Liver (tissue), 9 donors: Measurements from ENCODE around the gene ETV4. TPM values are rescaled to one million over a fixed set of nuclear protein-coding genes. Genes with fewer than 3 reads are reported as not detected.

Experiments
- DNase-seq: peaks from one replicate; pipeline ENCODE4 v3.0.0-alpha.2; 2017; ENCODE audit warnings: low spot score
- H3K27ac ChIP-seq, 2 donors: one replicate each; pipeline ENCODE4 v1.7.0; 2013; ENCODE audit warnings: inconsistent platforms in 2 of 2, low read length in 2 of 2, control low read depth in 1 of 2, low read depth in 1 of 2, mild to moderate bottlenecking in 1 of 2
- H3K27me3 ChIP-seq, 4 donors: one replicate each; pipeline versions ENCODE4 v1.6.1 to v1.7.0; 2013; ENCODE audit warnings: low read length in 3 of 4, inconsistent platforms in 1 of 4, mild to moderate bottlenecking in 1 of 4, moderate library complexity in 1 of 4; ENCODE audit not compliant: control insufficient read depth in 4 of 4, insufficient read depth in 4 of 4
- H3K36me3 ChIP-seq, 4 donors: one replicate each; pipeline versions ENCODE4 v1.6.1 to v1.7.0; 2013; ENCODE audit warnings: low read length in 3 of 4, mild to moderate bottlenecking in 3 of 4, low read depth in 1 of 4, moderate library complexity in 1 of 4; ENCODE audit not compliant: control insufficient read depth in 4 of 4, insufficient read depth in 3 of 4
- H3K4me1 ChIP-seq, 4 donors: one replicate each; pipeline versions ENCODE4 v1.6.1 to v1.7.0; 2013; ENCODE audit warnings: low read length in 3 of 4, mild to moderate bottlenecking in 3 of 4, moderate library complexity in 1 of 4; ENCODE audit not compliant: control insufficient read depth in 4 of 4, insufficient read depth in 4 of 4
- H3K4me3 ChIP-seq, 3 donors: one replicate each; pipeline versions ENCODE4 v1.6.1 to v1.7.0; 2013; ENCODE audit warnings: low read length in 3 of 3, control low read depth in 1 of 3, low read depth in 1 of 3, mild to moderate bottlenecking in 1 of 3
- H3K9ac ChIP-seq, 2 donors: one replicate each; pipeline ENCODE4 v1.7.0; 2013; ENCODE audit warnings: low read length in 2 of 2, mild to moderate bottlenecking in 2 of 2, moderate library complexity in 2 of 2, control low read depth in 1 of 2, low read depth in 1 of 2
- H3K9me3 ChIP-seq, 4 donors: one replicate each; pipeline versions ENCODE4 v1.6.1 to v1.7.0; 2013; ENCODE audit warnings: low read length in 3 of 4; ENCODE audit not compliant: control insufficient read depth in 4 of 4
- ATF3 ChIP-seq: IDR thresholded peaks from 2 replicates; pipeline ENCODE4 v1.6.1; 2016; ENCODE audit warnings: antibody characterized with exemption
- CTCF ChIP-seq: fragments of 150-350 bp; IDR thresholded peaks from 2 replicates; pipeline ENCODE4 v1.5.1; 2017; ENCODE audit warnings: improper control_type of control experiment, low read depth, low read length; ENCODE audit not compliant: missing input control
- EGR1 ChIP-seq, 2 donors: IDR thresholded peaks; 2 replicates each; pipeline ENCODE4 v1.6.1; 2016 to 2018; ENCODE audit warnings: antibody characterized with exemption in 2 of 2, low read depth in 2 of 2
- FOXA1 ChIP-seq: IDR thresholded peaks from 2 replicates; pipeline ENCODE4 v1.6.1; 2016; ENCODE audit warnings: antibody characterized with exemption
- FOXA2 ChIP-seq: IDR thresholded peaks from 2 replicates; pipeline ENCODE4 v1.6.1; 2016; ENCODE audit warnings: antibody characterized with exemption
- GABPA ChIP-seq, 2 donors: IDR thresholded peaks in 1 of 2; conservative IDR thresholded peaks in 1 of 2; 2 replicates each; pipeline ENCODE4 v1.6.1; 2016; ENCODE audit warnings: antibody characterized with exemption in 2 of 2, mild to moderate bottlenecking in 1 of 2, moderate library complexity in 1 of 2
- HNF4A ChIP-seq, 2 donors: conservative IDR thresholded peaks; 2 replicates each; pipeline ENCODE4 v1.6.1; 2016; ENCODE audit warnings: antibody characterized with exemption in 2 of 2, mild to moderate bottlenecking in 2 of 2
- HNF4G ChIP-seq: IDR thresholded peaks from 2 replicates; pipeline ENCODE4 v1.6.1; 2016; ENCODE audit warnings: antibody characterized with exemption
- JUND ChIP-seq, 2 donors: IDR thresholded peaks; 2 replicates each; pipeline ENCODE4 v1.6.1; 2016; ENCODE audit warnings: antibody characterized with exemption in 2 of 2
- MAX ChIP-seq: IDR thresholded peaks from 2 replicates; pipeline ENCODE4 v1.6.1; 2016; ENCODE audit warnings: antibody characterized with exemption
- NR2F2 ChIP-seq: IDR thresholded peaks from 2 replicates; pipeline ENCODE4 v1.6.1; 2016; ENCODE audit warnings: antibody characterized with exemption
- RAD21 ChIP-seq, 2 donors: IDR thresholded peaks; 2 replicates each; pipeline ENCODE4 v1.6.1; 2016; ENCODE audit warnings: antibody characterized with exemption in 2 of 2, mild to moderate bottlenecking in 2 of 2
- REST ChIP-seq: IDR thresholded peaks from 2 replicates; pipeline ENCODE4 v1.6.1; 2016; ENCODE audit warnings: antibody characterized with exemption, mild to moderate bottlenecking
- RXRA ChIP-seq, 2 donors: IDR thresholded peaks; 2 replicates each; pipeline ENCODE4 v1.6.1; 2017 to 2018; ENCODE audit warnings: antibody characterized with exemption in 2 of 2, mild to moderate bottlenecking in 1 of 2
- SP1 ChIP-seq: IDR thresholded peaks from 2 replicates; pipeline ENCODE4 v1.6.1; 2018; ENCODE audit warnings: antibody characterized with exemption, mild to moderate bottlenecking
- TAF1 ChIP-seq: conservative IDR thresholded peaks from 2 replicates; pipeline ENCODE4 v1.6.1; 2016; ENCODE audit warnings: antibody characterized with exemption, mild to moderate bottlenecking
- YY1 ChIP-seq: IDR thresholded peaks from 2 replicates; pipeline ENCODE4 v1.6.1; 2016; ENCODE audit warnings: antibody characterized with exemption, mild to moderate bottlenecking
- WGBS: extraction: QIAGEN DNeasy Blood & Tissue Kit; methylation state at CpG from one replicate; pipeline ENCODE4 v1.1.7; 2013; 5-methylcytosine and 5-hydroxymethylcytosine counted together
- polyA plus RNA-seq, 2 donors: library from polyadenylated mRNA; stranded (reverse) in 1 of 2; unstranded in 1 of 2; fragments of 200-250 nt in 1 of 2; fragments of >200 nt in 1 of 2; fragmentation: Nextera tagmentation in 1 of 2; extraction: Ambion mirVana in 1 of 2; gene quantifications; one replicate each; pipeline versions ENCODE4 v1.2.1 to v1.2.3, GENCODE V29; 2013 to 2015
- total RNA-seq, 2 donors: library from RNA; depleted of rRNA; stranded (reverse); fragments of >200 nt; gene quantifications; one replicate each; pipeline ENCODE4 v1.2.3, GENCODE V29; 2014
- TF ChIP-seq, protein P1 (sequence below): IDR thresholded peaks from 2 replicates; pipeline ENCODE4 v1.6.1; 2016; ENCODE audit warnings: antibody characterized with exemption
- donor health status: healthy.
- donor health status: healthy.
- donor health status: healthy.
- donor health status: healthy.
- donor health status: healthy.

ETV4 gene
- total and polyA plus RNA-seq, 4 donors = 0.08 to 1.1 (median 0.46) TPM

- Histone ChIP-seq H3K27ac (no peak overlapping the region), H3K4me3 (no peak overlapping the region), H3K27me3 (no peaks in the 10 kb centered on the region), H3K4me1 (no peaks in the 10 kb centered on the region), H3K9ac (no peak overlapping the region), H3K36me3 (peaks cover 19 to 57% (median 43%) of the 10 kb centered on the region in 4 donors), H3K9me3 (no peaks in the 10 kb centered on the region)
- no peak for DNase-seq
- WGBS = 89% methylated on average over 8 of the region's 8 CpGs
- no peak for TF ChIP-seq FOXA2
- no peak for TF ChIP-seq SP1
- no peak for TF ChIP-seq RAD21 (IDR thresholded peaks at IDR 0.05)
- no peak for TF ChIP-seq REST
- no peak for TF ChIP-seq GABPA (IDR thresholded peaks at IDR 0.05 in 1 of 2, conservative IDR thresholded peaks at IDR 0.05 in 1 of 2)
- TF ChIP-seq JUND (IDR thresholded peaks at IDR 0.05) = no peak
- no peak for TF ChIP-seq RXRA (IDR thresholded peaks at IDR 0.05)
- no peak for TF ChIP-seq MAX
- TF ChIP-seq, protein P1, sequence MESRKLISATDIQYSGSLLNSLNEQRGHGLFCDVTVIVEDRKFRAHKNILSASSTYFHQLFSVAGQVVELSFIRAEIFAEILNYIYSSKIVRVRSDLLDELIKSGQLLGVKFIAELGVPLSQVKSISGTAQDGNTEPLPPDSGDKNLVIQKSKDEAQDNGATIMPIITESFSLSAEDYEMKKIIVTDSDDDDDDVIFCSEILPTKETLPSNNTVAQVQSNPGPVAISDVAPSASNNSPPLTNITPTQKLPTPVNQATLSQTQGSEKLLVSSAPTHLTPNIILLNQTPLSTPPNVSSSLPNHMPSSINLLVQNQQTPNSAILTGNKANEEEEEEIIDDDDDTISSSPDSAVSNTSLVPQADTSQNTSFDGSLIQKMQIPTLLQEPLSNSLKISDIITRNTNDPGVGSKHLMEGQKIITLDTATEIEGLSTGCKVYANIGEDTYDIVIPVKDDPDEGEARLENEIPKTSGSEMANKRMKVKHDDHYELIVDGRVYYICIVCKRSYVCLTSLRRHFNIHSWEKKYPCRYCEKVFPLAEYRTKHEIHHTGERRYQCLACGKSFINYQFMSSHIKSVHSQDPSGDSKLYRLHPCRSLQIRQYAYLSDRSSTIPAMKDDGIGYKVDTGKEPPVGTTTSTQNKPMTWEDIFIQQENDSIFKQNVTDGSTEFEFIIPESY = no peak
- no peak for TF ChIP-seq YY1
- no peak for TF ChIP-seq HNF4G
- TF ChIP-seq EGR1 (IDR thresholded peaks at IDR 0.05; ENCODE audit: low read depth in 2 of 2) = no peak
- TF ChIP-seq CTCF = no peak
- no peak for TF ChIP-seq TAF1
- no peak for TF ChIP-seq NR2F2
- no peak for TF ChIP-seq FOXA1
- TF ChIP-seq HNF4A (conservative IDR thresholded peaks at IDR 0.05) = no peak
- no peak for TF ChIP-seq ATF3
These were observed 21.1 kb downstream of the ETV4 start for GRCh38 chr17:43524945-43525575.
